ENCODE measurements around the gene RXRA.

Gene RXRA

GRCh38 chr9:134427153-134427782 lies 101.0 kb downstream of the RXRA start:
- H3K27me3 ChIP-seq (ENCODE audit: insufficient read depth, low read depth, severe bottlenecking), result no peaks in the 10 kb centered on the region
- no peaks in the 10 kb centered on the region for H3K9me3 ChIP-seq (ENCODE audit: severe bottlenecking)
- no peak for DNase-seq
- peaks cover 40% of the 10 kb centered on the region for H3K36me3 ChIP-seq
- TF ChIP-seq CTCF (IDR thresholded peaks at IDR 0.05; ENCODE audit: low read depth, low read length), result no peak
- no peak overlapping the region for H3K4me3 ChIP-seq (ENCODE audit: low read depth, low read length)
- H3K27ac ChIP-seq, result no peak overlapping the region

- Histone ChIP-seq H3K27ac (no peak overlapping the region), H3K36me3 (peaks cover 36% of the 10 kb centered on the region), H3K4me3 (ENCODE audit: low read depth, low read length) (no peak overlapping the region), H3K9me3 (ENCODE audit: severe bottlenecking) (no peaks in the 10 kb centered on the region), H3K27me3 (ENCODE audit: insufficient read depth, low read depth, severe bottlenecking) (no peaks in the 10 kb centered on the region)
- no peak for DNase-seq
- TF ChIP-seq CTCF (IDR thresholded peaks at IDR 0.05; ENCODE audit: low read depth, low read length), result no peak
Measured at GRCh38 chr9:134428559-134428958, 102.3 kb downstream of the RXRA start.

- Histone ChIP-seq H3K4me3 (ENCODE audit: low read depth, low read length) (no peak overlapping the region), H3K36me3 (peaks cover 33% of the 10 kb centered on the region), H3K27ac (no peak overlapping the region), H3K9me3 (ENCODE audit: severe bottlenecking) (no peaks in the 10 kb centered on the region), H3K27me3 (ENCODE audit: insufficient read depth, low read depth, severe bottlenecking) (no peaks in the 10 kb centered on the region)
- DNase-seq, result no peak
- TF ChIP-seq CTCF (IDR thresholded peaks at IDR 0.05; ENCODE audit: low read depth, low read length), result no peak
Measured at GRCh38 chr9:134429007-134429406, 102.8 kb downstream of the RXRA start.

GRCh38 chr9:134429481-134429880 lies 103.2 kb downstream of the RXRA start:
- no peak for DNase-seq
- Histone ChIP-seq H3K27me3 (ENCODE audit: insufficient read depth, low read depth, severe bottlenecking) (no peaks in the 10 kb centered on the region), H3K36me3 (peaks cover 35% of the 10 kb centered on the region), H3K4me3 (ENCODE audit: low read depth, low read length) (no peak overlapping the region), H3K27ac (no peak overlapping the region), H3K9me3 (ENCODE audit: severe bottlenecking) (no peaks in the 10 kb centered on the region)
- no peak for TF ChIP-seq CTCF (IDR thresholded peaks at IDR 0.05; ENCODE audit: low read depth, low read length)

GRCh38 chr9:134431095-134431494 lies 104.8 kb downstream of the RXRA start:
- Histone ChIP-seq H3K9me3 (ENCODE audit: severe bottlenecking) (no peaks in the 10 kb centered on the region), H3K27me3 (ENCODE audit: insufficient read depth, low read depth, severe bottlenecking) (no peaks in the 10 kb centered on the region), H3K4me3 (ENCODE audit: low read depth, low read length) (no peak overlapping the region), H3K27ac (no peak overlapping the region), H3K36me3 (peaks cover 41% of the 10 kb centered on the region)
- no peak for DNase-seq
- TF ChIP-seq CTCF (IDR thresholded peaks at IDR 0.05; ENCODE audit: low read depth, low read length), result no peak

- Histone ChIP-seq H3K27ac (no peak overlapping the region), H3K36me3 (peaks cover 46% of the 10 kb centered on the region), H3K4me3 (ENCODE audit: low read depth, low read length) (no peak overlapping the region), H3K27me3 (ENCODE audit: insufficient read depth, low read depth, severe bottlenecking) (no peaks in the 10 kb centered on the region), H3K9me3 (ENCODE audit: severe bottlenecking) (no peaks in the 10 kb centered on the region)
- TF ChIP-seq CTCF (IDR thresholded peaks at IDR 0.05; ENCODE audit: low read depth, low read length), result no peak
- DNase-seq, result no peak
Measured at GRCh38 chr9:134431626-134432025, 105.4 kb downstream of the RXRA start.

Measured in WERI-Rb-1 (cell line).